WTC11 (cell line): Measurements from ENCODE around the gene CD79A. TPM values are rescaled to one million over a fixed set of nuclear protein-coding genes. Genes with fewer than 3 reads are reported as not detected.

Source experiments
- ATAC-seq: fragments of 200-7000 bp; cut with Tn5 transposase; 2 replicates; pipeline ENCODE4 v1.10.0; 2021; ENCODE audit warnings: mild to moderate bottlenecking, moderate library complexity
- CTCF ChIA-PET: fragments of 300-600 bp; sonication (Branson Sonifier 250); formaldehyde crosslinking; loops from one replicate; lab custom pipeline; 2021; ENCODE audit warnings: antibody characterized with exemption; lab: Charles Lee
- POLR2A ChIA-PET: fragments of 350-600 bp; sonication (Branson Sonifier 250); formaldehyde crosslinking; loops from one replicate; lab custom pipeline; 2021; ENCODE audit warnings: antibody characterized with exemption; lab: Charles Lee
- DNase-seq: peaks from one replicate; pipeline ENCODE4 v3.0.0; 2021; ENCODE audit warnings: low spot score
- H3K27ac Mint-ChIP-seq: 2 replicates; pipeline ENCODE4 v1.8.0; 2021; ENCODE audit warnings: mixed read lengths
- H3K27me3 Mint-ChIP-seq: 2 replicates; pipeline ENCODE4 v1.8.0; 2021; ENCODE audit warnings: low read depth, mild to moderate bottlenecking, moderate library complexity, mixed read lengths
- H3K36me3 Mint-ChIP-seq: 2 replicates; pipeline ENCODE4 v1.8.0; 2021; ENCODE audit warnings: mixed read lengths
- H3K4me1 Mint-ChIP-seq: 2 replicates; pipeline ENCODE4 v1.8.0; 2022; ENCODE audit warnings: mixed read lengths
- H3K4me3 Mint-ChIP-seq: 2 replicates; pipeline ENCODE4 v1.8.0; 2021; ENCODE audit warnings: mild to moderate bottlenecking, moderate library complexity, mixed read lengths
- H3K9me3 Mint-ChIP-seq: 2 replicates; pipeline ENCODE4 v1.8.0; 2021; ENCODE audit warnings: mixed read lengths
- ARID4B ChIP-seq: sonication (generic); formaldehyde crosslinking; IDR thresholded peaks from 2 replicates; pipeline ENCODE4 v1.8.0; 2023; ENCODE audit warnings: missing genetic modification reagents, mild to moderate bottlenecking, borderline replicate concordance
- ATF1 ChIP-seq: sonication (generic); formaldehyde crosslinking; IDR thresholded peaks from 2 replicates; pipeline ENCODE4 v1.8.1; 2023; ENCODE audit warnings: mild to moderate bottlenecking, moderate library complexity, missing genetic modification reagents
- ATF2 ChIP-seq: sonication (generic); formaldehyde crosslinking; IDR thresholded peaks from 2 replicates; pipeline ENCODE4 v1.8.1; 2022; ENCODE audit warnings: low read depth, missing genetic modification reagents, borderline replicate concordance
- CBFB ChIP-seq: sonication (generic); formaldehyde crosslinking; IDR thresholded peaks from 2 replicates; pipeline ENCODE4 v1.8.1; 2022; ENCODE audit warnings: mild to moderate bottlenecking, low read depth, missing genetic modification reagents
- ELF4 ChIP-seq: sonication (generic); formaldehyde crosslinking; IDR thresholded peaks from 2 replicates; pipeline ENCODE4 v1.8.1; 2022; ENCODE audit warnings: low read depth, mild to moderate bottlenecking, moderate library complexity, missing genetic modification reagents
- EMX1 ChIP-seq: fragments of 250-450 bp; sonication (Bioruptor Pico); IDR thresholded peaks from 2 replicates; pipeline ENCODE4 v1.8.0; 2021; ENCODE audit warnings: mild to moderate bottlenecking
- ETV6 ChIP-seq: sonication (generic); formaldehyde crosslinking; IDR thresholded peaks from 2 replicates; pipeline ENCODE4 v1.8.1; 2022; ENCODE audit warnings: mild to moderate bottlenecking, missing genetic modification reagents
- GTF2I ChIP-seq: fragments of 250-450 bp; sonication (Bioruptor Pico); conservative IDR thresholded peaks from 2 replicates; pipeline ENCODE4 v1.4.0; 2021; ENCODE audit warnings: mild to moderate bottlenecking
- NFE2L1 ChIP-seq: sonication (generic); formaldehyde crosslinking; IDR thresholded peaks from 2 replicates; pipeline ENCODE4 v1.8.1; 2023; ENCODE audit warnings: missing genetic modification reagents
- ZNF121 ChIP-seq: sonication (generic); formaldehyde crosslinking; IDR thresholded peaks from 2 replicates; pipeline ENCODE4 v1.8.0; 2023; ENCODE audit warnings: missing genetic modification reagents
- ZNF219 ChIP-seq: sonication (generic); formaldehyde crosslinking; IDR thresholded peaks from 2 replicates; pipeline ENCODE4 v1.8.0; 2023; ENCODE audit warnings: missing genetic modification reagents, mild to moderate bottlenecking, borderline replicate concordance
- ZNF317 ChIP-seq: sonication (generic); formaldehyde crosslinking; IDR thresholded peaks from 2 replicates; pipeline ENCODE4 v1.8.1; 2023; ENCODE audit warnings: low read depth, mild to moderate bottlenecking, moderate library complexity, missing genetic modification reagents, borderline replicate concordance
- ZNF671 ChIP-seq: fragments of 250-450 bp; sonication (Bioruptor Pico); IDR thresholded peaks from 2 replicates; pipeline ENCODE4 v1.8.0; 2021; ENCODE audit warnings: mild to moderate bottlenecking
- ZSCAN18 ChIP-seq: fragments of 250-450 bp; sonication (Bioruptor Pico); IDR thresholded peaks from 2 replicates; pipeline ENCODE4 v2.1.2; 2022; ENCODE audit warnings: mild to moderate bottlenecking, moderate library complexity
- total RNA-seq: library from RNA; stranded (reverse); gene quantifications from 3 replicates; pipeline ENCODE4 v1.2.3, GENCODE V29; 2021
- TF ChIP-seq, protein P1 (sequence below): sonication (generic); formaldehyde crosslinking; IDR thresholded peaks from 2 replicates; pipeline ENCODE4 v1.8.0; 2022; ENCODE audit warnings: mild to moderate bottlenecking, missing genetic modification reagents
- TF ChIP-seq, protein P2 (sequence below): sonication (generic); formaldehyde crosslinking; IDR thresholded peaks from 2 replicates; pipeline ENCODE4 v1.8.1; 2023; ENCODE audit warnings: mild to moderate bottlenecking, missing genetic modification reagents, moderate library complexity
- TF ChIP-seq, protein P3 (sequence below): sonication (generic); formaldehyde crosslinking; IDR thresholded peaks from 2 replicates; pipeline ENCODE4 v1.8.1; 2022; ENCODE audit warnings: mild to moderate bottlenecking, moderate library complexity, missing genetic modification reagents
- TF ChIP-seq, protein P4 (sequence below): fragments of 250-450 bp; sonication (Bioruptor Pico); IDR thresholded peaks from 2 replicates; pipeline ENCODE4 v1.9.0; 2021; ENCODE audit warnings: mild to moderate bottlenecking

CD79A gene
- total RNA-seq, 1 experiment from 2014 or later, result 0.42 TPM

GRCh38 chr19:41929536-41930071, 52.5 kb downstream of the CD79A start:
- no peak overlapping the region for H3K27ac Mint-ChIP-seq
- ATAC-seq (peak; percentile 7; the same call in 1 of the 2 replicates), DNase-seq (no peak)
- H3K4me1 Mint-ChIP-seq, result peaks cover 31% of the 10 kb centered on the region
- ChIA-PET CTCF (interaction anchor here (0.5 to 4.7 kb wide), 13 partner anchors 21 to 108 kb away, joined by 3 to 34 read pairs (median 4); partner anchors contain the start of gene RABAC1), POLR2A (interaction anchor here (0.6 to 1.3 kb wide), 2 partner anchors 56 to 57 kb away, joined by 3 to 6 read pairs; no protein-coding TSS in a partner anchor)
- H3K36me3 Mint-ChIP-seq, result no peaks in the 10 kb centered on the region
- TF ChIP-seq, protein P1, sequence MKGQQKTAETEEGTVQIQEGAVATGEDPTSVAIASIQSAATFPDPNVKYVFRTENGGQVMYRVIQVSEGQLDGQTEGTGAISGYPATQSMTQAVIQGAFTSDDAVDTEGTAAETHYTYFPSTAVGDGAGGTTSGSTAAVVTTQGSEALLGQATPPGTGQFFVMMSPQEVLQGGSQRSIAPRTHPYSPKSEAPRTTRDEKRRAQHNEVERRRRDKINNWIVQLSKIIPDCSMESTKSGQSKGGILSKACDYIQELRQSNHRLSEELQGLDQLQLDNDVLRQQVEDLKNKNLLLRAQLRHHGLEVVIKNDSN, result no peak
- TF ChIP-seq, protein P2, sequence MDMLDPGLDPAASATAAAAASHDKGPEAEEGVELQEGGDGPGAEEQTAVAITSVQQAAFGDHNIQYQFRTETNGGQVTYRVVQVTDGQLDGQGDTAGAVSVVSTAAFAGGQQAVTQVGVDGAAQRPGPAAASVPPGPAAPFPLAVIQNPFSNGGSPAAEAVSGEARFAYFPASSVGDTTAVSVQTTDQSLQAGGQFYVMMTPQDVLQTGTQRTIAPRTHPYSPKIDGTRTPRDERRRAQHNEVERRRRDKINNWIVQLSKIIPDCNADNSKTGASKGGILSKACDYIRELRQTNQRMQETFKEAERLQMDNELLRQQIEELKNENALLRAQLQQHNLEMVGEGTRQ (CRISPR knock-in tag), result no peak
- TF ChIP-seq ATF2 (CRISPR knock-in tag) (no peak), CBFB (CRISPR knock-in tag) (no peak), ZNF317 (CRISPR knock-in tag) (no peak), ETV6 (CRISPR knock-in tag) (no peak), GTF2I (CRISPR knock-in tag) (no peak)
- TF ChIP-seq, protein P3, sequence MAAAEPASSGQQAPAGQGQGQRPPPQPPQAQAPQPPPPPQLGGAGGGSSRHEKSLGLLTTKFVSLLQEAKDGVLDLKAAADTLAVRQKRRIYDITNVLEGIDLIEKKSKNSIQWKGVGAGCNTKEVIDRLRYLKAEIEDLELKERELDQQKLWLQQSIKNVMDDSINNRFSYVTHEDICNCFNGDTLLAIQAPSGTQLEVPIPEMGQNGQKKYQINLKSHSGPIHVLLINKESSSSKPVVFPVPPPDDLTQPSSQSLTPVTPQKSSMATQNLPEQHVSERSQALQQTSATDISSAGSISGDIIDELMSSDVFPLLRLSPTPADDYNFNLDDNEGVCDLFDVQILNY (CRISPR knock-in tag), result no peak
- no peaks in the 10 kb centered on the region for H3K9me3 Mint-ChIP-seq
- peak overlapping the region; percentile 72 for H3K4me3 Mint-ChIP-seq
- H3K27me3 Mint-ChIP-seq, result peaks cover 61% of the 10 kb centered on the region

GRCh38 chr19:41930322-41930722, 53.2 kb downstream of the CD79A start:
- Mint-ChIP-seq H3K36me3 (no peaks in the 10 kb centered on the region), H3K4me3 (no peak overlapping the region), H3K27ac (no peak overlapping the region), H3K9me3 (no peaks in the 10 kb centered on the region), H3K27me3 (peaks cover 68% of the 10 kb centered on the region), H3K4me1 (peaks cover 35% of the 10 kb centered on the region)
- POLR2A ChIA-PET, result no interaction called here
- DNase-seq, result no peak
- no peak for ATAC-seq
- TF ChIP-seq ZSCAN18 (CRISPR knock-in tag) (no peak), ZNF219 (CRISPR knock-in tag) (no peak), EMX1 (CRISPR knock-in tag) (no peak), ELF4 (CRISPR knock-in tag) (no peak), ZNF317 (CRISPR knock-in tag) (no peak), ARID4B (CRISPR knock-in tag) (no peak), ATF1 (CRISPR knock-in tag) (no peak), NFE2L1 (CRISPR knock-in tag) (no peak), ZNF121 (CRISPR knock-in tag) (no peak), ZNF671 (CRISPR knock-in tag) (no peak)
- TF ChIP-seq, protein P4, sequence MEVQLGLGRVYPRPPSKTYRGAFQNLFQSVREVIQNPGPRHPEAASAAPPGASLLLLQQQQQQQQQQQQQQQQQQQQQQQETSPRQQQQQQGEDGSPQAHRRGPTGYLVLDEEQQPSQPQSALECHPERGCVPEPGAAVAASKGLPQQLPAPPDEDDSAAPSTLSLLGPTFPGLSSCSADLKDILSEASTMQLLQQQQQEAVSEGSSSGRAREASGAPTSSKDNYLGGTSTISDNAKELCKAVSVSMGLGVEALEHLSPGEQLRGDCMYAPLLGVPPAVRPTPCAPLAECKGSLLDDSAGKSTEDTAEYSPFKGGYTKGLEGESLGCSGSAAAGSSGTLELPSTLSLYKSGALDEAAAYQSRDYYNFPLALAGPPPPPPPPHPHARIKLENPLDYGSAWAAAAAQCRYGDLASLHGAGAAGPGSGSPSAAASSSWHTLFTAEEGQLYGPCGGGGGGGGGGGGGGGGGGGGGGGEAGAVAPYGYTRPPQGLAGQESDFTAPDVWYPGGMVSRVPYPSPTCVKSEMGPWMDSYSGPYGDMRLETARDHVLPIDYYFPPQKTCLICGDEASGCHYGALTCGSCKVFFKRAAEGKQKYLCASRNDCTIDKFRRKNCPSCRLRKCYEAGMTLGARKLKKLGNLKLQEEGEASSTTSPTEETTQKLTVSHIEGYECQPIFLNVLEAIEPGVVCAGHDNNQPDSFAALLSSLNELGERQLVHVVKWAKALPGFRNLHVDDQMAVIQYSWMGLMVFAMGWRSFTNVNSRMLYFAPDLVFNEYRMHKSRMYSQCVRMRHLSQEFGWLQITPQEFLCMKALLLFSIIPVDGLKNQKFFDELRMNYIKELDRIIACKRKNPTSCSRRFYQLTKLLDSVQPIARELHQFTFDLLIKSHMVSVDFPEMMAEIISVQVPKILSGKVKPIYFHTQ, result no peak
- CTCF ChIA-PET, result interaction anchor here (0.6 to 4.7 kb wide), 9 partner anchors 8 to 98 kb away, joined by 3 to 34 read pairs (median 4); partner anchors contain the start of gene RABAC1
